Left ventricle myocardium inferior (tissue), 1 donor: ENCODE data around the gene PARVG. TPM values are rescaled to one million over a fixed set of nuclear protein-coding genes. Genes with fewer than 3 reads are reported as not detected.

Experiments
- DNase-seq: peaks from one replicate; pipeline ENCODE4 v3.0.0-alpha.2; 2020
- H3K27ac ChIP-seq: fragments of 200-600 bp; replicated peaks from 2 replicates; pipeline ENCODE4 v1.8.0; 2021
- H3K27me3 ChIP-seq: fragments of 200-600 bp; 2 replicates; pipeline ENCODE4 v1.8.0; 2021; ENCODE audit warnings: low read depth
- H3K36me3 ChIP-seq: fragments of 200-600 bp; 2 replicates; pipeline ENCODE4 v1.8.0; 2021
- H3K4me1 ChIP-seq: fragments of 200-600 bp; 2 replicates; pipeline ENCODE4 v1.8.0; 2021
- H3K4me3 ChIP-seq: fragments of 200-600 bp; 2 replicates; pipeline ENCODE4 v1.8.0; 2021; ENCODE audit warnings: mild to moderate bottlenecking, moderate library complexity
- H3K9me3 ChIP-seq: fragments of 200-600 bp; replicated peaks from 2 replicates; pipeline ENCODE4 v1.8.0; 2021
- CTCF ChIP-seq: fragments of 200-600 bp; IDR thresholded peaks from 2 replicates; pipeline ENCODE4 v1.8.0; 2021; ENCODE audit warnings: antibody characterized with exemption, mild to moderate bottlenecking, borderline replicate concordance
- intact Hi-C: fragments of 100-400 bp; cut with micrococcal nuclease; formaldehyde crosslinking; loops from one replicate; pipeline ENCODE4 v1.11.0; 2022
- total RNA-seq: library from RNA; stranded (reverse); fragmentation: NEBNext Ultra II Directional; extraction: Animal tissue kit (Norgen Biotek cat#: 25700); gene quantifications from one replicate; pipeline ENCODE4 v1.2.1, GENCODE V29; 2021
- donor health status: DM: no; HTN: yes; CAD: no; lungs with severe emphysema.

The PARVG gene
- total RNA-seq, 1 donor from 2014 or later = 2.8 TPM

- intact Hi-C loops = no loop called here
- no peak overlapping the region for H3K27ac ChIP-seq
- no peak for TF ChIP-seq CTCF
- H3K27me3 ChIP-seq = peaks cover 20% of the 10 kb centered on the region
- H3K9me3 ChIP-seq = peaks cover 22% of the 10 kb centered on the region
- peaks cover 8% of the 10 kb centered on the region for H3K4me1 ChIP-seq
- no peaks in the 10 kb centered on the region for H3K36me3 ChIP-seq
- H3K4me3 ChIP-seq = no peak overlapping the region
- no peak for DNase-seq
Measured at GRCh38 chr22:44209343-44209742, 28.6 kb downstream of the PARVG start.

GRCh38 chr22:44210722-44211121 is 30.0 kb downstream of the PARVG start:
- DNase-seq = no peak
- TF ChIP-seq CTCF = no peak
- H3K27me3 ChIP-seq = peaks cover 6% of the 10 kb centered on the region
- H3K27ac ChIP-seq = no peak overlapping the region
- intact Hi-C loops = no loop called here
- H3K9me3 ChIP-seq = peaks cover 36% of the 10 kb centered on the region
- H3K36me3 ChIP-seq = no peaks in the 10 kb centered on the region
- no peak overlapping the region for H3K4me3 ChIP-seq
- H3K4me1 ChIP-seq = peaks cover 8% of the 10 kb centered on the region

GRCh38 chr22:44211256-44211945 is 30.7 kb downstream of the PARVG start:
- Histone ChIP-seq H3K9me3 (peaks cover 36% of the 10 kb centered on the region), H3K4me1 (peaks cover 8% of the 10 kb centered on the region), H3K27me3 (no peaks in the 10 kb centered on the region), H3K36me3 (no peaks in the 10 kb centered on the region), H3K4me3 (no peak overlapping the region), H3K27ac (no peak overlapping the region)
- intact Hi-C loops = no loop called here
- no peak for TF ChIP-seq CTCF
- DNase-seq = no peak

GRCh38 chr22:44211946-44212930 is 31.5 kb downstream of the PARVG start:
- no peak for TF ChIP-seq CTCF
- H3K27ac ChIP-seq = no peak overlapping the region

GRCh38 chr22:44212936-44213335 is 32.2 kb downstream of the PARVG start:
- TF ChIP-seq CTCF = no peak
- no peak overlapping the region for H3K27ac ChIP-seq

More at GRCh38 chr22:44211946-44212930, 31.5 kb downstream of the PARVG start:
- DNase-seq = no peak
- H3K36me3 ChIP-seq = no peaks in the 10 kb centered on the region
- peaks cover 8% of the 10 kb centered on the region for H3K4me1 ChIP-seq
- no peak overlapping the region for H3K4me3 ChIP-seq
- intact Hi-C loops = no loop called here
- H3K27me3 ChIP-seq = peaks cover 2% of the 10 kb centered on the region
- peaks cover 36% of the 10 kb centered on the region for H3K9me3 ChIP-seq

More at GRCh38 chr22:44212936-44213335, 32.2 kb downstream of the PARVG start:
- Histone ChIP-seq H3K36me3 (no peaks in the 10 kb centered on the region), H3K4me3 (no peak overlapping the region), H3K9me3 (peaks cover 36% of the 10 kb centered on the region), H3K4me1 (peaks cover 8% of the 10 kb centered on the region), H3K27me3 (peaks cover 9% of the 10 kb centered on the region)
- no peak for DNase-seq
- intact Hi-C loops = no loop called here
